ENCODE data around the gene CUL4A. TPM values are rescaled to one million over a fixed set of nuclear protein-coding genes. Genes with fewer than 3 reads are reported as not detected.

Gene CUL4A
- total RNA-seq, 4 donors from 2014 or later = 55.8 to 110 (median 76.8) TPM

DNA sequence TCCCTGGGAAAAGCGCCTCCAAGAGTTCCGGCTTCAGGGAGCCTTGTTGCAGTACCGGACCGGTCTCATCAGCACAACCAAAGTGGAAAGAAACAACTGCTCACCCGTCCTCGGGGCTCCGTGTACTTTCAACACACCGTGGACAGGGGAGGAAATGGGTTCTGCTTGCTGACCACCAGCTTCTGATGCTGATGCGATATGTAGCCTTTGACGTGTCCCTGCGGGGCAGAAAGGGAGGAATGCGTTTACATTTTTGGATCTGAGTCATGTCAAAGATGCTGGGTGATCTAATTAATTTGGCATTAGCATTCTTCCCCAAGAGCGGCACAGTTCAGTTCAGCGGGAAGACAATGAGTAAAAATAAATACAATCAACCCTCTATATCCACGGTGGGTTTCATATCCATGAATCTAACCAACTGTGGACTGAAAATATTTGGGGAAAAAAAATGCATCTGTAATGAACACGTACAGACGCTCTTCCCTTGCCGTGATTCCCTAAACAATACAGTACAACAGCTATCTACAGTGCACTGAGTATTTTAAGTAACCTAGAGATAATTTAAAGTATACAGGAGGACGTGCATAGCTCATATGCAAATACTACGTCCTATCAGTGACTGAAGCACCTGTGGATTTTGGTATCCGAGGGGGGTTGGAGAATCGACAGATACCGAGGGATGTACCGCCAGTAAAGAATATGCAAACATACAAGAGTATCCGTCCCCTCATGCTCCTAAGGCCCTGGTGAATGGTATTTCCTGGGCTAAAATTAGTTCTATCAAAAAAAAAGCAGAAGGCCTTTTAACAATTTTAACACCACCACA lies 31.1 kb upstream of the CUL4A start:
- no peak overlapping the region for H3K4me3 ChIP-seq
- peak overlapping the region in 2 of 4 donors; percentile 33 to 38 for H3K27ac ChIP-seq
- intact Hi-C loops (cut with DNase I) = no loop called here
- H3K27me3 ChIP-seq = no peaks in the 10 kb centered on the region
- no peak for TF ChIP-seq POLR2A (IDR thresholded peaks at IDR 0.05)
- TF ChIP-seq CTCF (IDR thresholded peaks at IDR 0.05) = no peak
- H3K36me3 ChIP-seq = peaks cover 8 to 99% (median 42%) of the 10 kb centered on the region in 3 donors
- no peak for DNase-seq
- WGBS, 2 donors = 70 to 72% methylated on average over 21 to 25 of the region's 25 CpGs
- no peaks in the 10 kb centered on the region for H3K4me1 ChIP-seq
- H3K9me3 ChIP-seq = no peaks in the 10 kb centered on the region

GRCh38 chr13:113178896-113179167 lies 30.6 kb upstream of the CUL4A start:
- peak overlapping the region in 1 of 4 donors; percentile 33 for H3K27ac ChIP-seq
- no peak for DNase-seq
- 54 to 77% methylated on average over 3 of the region's 3 CpGs for WGBS, 2 donors

DNA sequence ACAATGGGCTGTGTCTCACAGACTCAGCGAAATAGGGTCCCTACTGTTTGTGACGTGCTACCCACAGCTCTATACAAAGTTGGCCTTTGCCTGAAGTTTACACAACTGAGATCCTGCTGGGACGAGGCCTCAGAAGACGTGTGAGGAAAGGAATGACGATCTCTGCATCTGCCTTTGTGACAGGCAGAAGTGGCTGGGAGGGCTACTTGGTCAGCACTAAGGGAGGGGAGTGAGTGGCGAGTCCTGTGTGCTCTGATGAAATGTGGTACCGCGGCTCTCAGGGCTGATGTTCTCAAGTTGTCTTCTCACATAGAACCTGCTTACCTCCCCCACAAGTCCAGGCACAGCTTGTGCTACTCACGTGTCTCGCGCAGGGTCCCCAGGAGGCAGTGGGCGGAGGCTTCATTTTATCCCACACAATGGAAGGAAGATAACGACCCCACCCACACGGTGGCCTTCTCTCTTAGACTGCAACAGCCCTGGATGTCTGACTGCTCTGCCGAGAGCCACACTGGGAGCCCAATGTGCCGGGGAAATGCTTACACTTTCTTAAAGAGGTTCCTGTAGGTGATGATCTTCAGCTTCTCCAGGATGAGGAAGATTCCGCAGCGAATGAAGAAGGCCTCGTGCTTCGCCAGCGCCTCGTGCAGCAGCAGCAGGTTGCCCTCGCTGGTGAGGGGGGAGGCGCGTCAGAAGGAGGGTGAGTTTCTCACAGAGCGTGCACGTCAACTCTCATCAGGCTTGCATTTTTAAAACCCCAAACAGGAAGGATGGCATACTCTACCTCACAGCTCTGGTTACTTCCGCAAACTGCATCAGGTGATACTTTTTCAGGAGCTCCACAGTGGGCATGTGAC lies 29.8 kb upstream of the CUL4A start:
- no peak for DNase-seq

More at GRCh38 chr13:113178896-113179167, 30.6 kb upstream of the CUL4A start:
- no peaks in the 10 kb centered on the region for H3K9me3 ChIP-seq
- H3K4me1 ChIP-seq = no peaks in the 10 kb centered on the region
- TF ChIP-seq CTCF (IDR thresholded peaks at IDR 0.05) = no peak
- no peak for TF ChIP-seq POLR2A (IDR thresholded peaks at IDR 0.05)
- no peak overlapping the region for H3K4me3 ChIP-seq
- peaks cover 8 to 99% (median 48%) of the 10 kb centered on the region in 3 donors for H3K36me3 ChIP-seq
- no peaks in the 10 kb centered on the region for H3K27me3 ChIP-seq
- intact Hi-C loops (cut with DNase I) = no loop called here

DNA sequence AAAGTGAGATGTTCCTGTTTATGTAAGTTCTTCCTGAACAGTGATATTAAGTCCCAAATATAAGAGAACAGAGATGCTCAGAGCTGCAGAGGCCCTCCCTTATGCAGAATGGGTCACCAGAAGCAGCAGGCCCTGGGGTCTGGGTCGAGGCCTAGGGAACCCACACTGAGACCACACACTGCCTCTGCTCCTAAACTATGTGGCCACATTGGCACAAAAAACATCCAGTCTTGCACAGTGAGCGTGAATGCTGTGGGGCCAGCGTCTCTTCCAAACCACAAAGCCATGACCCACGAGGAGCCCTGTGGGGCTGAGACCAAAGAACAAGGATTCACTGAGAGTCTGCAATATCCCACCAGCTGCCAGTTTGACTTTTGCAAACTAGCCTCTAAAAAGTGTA lies 27.4 kb upstream of the CUL4A start:
- H3K4me1 ChIP-seq = peaks cover 0 to 7% (median 0%) of the 10 kb centered on the region in 3 donors
- WGBS, 2 donors = 81 to 83% methylated on average over 4 of the region's 4 CpGs
- DNase-seq = no peak
- no peak overlapping the region for H3K4me3 ChIP-seq
- no peak overlapping the region for H3K27ac ChIP-seq
- H3K27me3 ChIP-seq = no peaks in the 10 kb centered on the region
- no peak for TF ChIP-seq POLR2A (IDR thresholded peaks at IDR 0.05)
- TF ChIP-seq CTCF (IDR thresholded peaks at IDR 0.05) = no peak
- intact Hi-C loops (cut with DNase I) = no loop called here
- H3K36me3 ChIP-seq = peaks cover 8 to 87% (median 42%) of the 10 kb centered on the region in 3 donors
- no peaks in the 10 kb centered on the region for H3K9me3 ChIP-seq

More for the DNA sequence above, 29.8 kb upstream of the CUL4A start:
- H3K9me3 ChIP-seq = no peaks in the 10 kb centered on the region
- WGBS, 2 donors = 91 to 92% methylated on average over 16 to 23 of the region's 28 CpGs
- H3K36me3 ChIP-seq = peaks cover 8 to 100% (median 50%) of the 10 kb centered on the region in 3 donors
- no peaks in the 10 kb centered on the region for H3K4me1 ChIP-seq
- TF ChIP-seq POLR2A (IDR thresholded peaks at IDR 0.05) (no peak), CTCF (IDR thresholded peaks at IDR 0.05) (no peak)
- H3K27me3 ChIP-seq = no peaks in the 10 kb centered on the region
- no peak overlapping the region for H3K27ac ChIP-seq
- no peak overlapping the region for H3K4me3 ChIP-seq
- intact Hi-C loops (cut with DNase I) = no loop called here
